ENCODE results near the gene CEP170B.

DNA sequence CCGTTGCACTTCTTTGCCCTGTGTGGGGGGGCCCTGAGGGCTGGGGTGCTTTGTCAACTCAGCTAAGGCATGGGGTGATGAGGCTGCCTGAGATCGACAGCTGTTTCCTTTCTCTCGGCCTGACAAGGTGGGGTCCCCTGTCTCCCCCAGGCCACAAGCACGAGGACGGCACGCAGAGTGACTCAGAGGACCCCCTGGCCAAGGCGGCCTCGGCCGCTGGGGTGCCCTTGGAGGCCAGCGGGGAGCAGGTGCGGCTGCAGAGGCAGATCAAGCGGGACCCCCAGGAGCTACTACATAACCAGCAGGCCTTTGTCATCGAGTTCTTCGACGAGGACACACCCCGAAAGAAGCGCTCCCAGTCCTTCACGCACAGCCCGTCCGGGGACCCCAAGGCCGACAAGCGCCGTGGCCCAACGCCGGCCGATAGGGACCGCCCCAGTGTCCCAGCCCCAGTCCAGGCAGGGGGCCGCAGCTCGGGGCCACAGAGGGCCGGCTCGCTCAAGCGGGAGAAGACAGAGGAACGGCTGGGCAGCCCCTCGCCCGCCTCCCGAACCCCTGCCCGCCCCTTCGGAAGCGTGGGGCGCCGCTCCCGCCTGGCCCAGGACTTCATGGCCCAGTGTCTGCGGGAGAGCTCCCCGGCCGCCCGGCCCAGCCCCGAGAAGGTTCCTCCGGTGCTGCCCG lies 18.8 kb downstream of the CEP170B start:
- TF ChIP-seq, protein P1, sequence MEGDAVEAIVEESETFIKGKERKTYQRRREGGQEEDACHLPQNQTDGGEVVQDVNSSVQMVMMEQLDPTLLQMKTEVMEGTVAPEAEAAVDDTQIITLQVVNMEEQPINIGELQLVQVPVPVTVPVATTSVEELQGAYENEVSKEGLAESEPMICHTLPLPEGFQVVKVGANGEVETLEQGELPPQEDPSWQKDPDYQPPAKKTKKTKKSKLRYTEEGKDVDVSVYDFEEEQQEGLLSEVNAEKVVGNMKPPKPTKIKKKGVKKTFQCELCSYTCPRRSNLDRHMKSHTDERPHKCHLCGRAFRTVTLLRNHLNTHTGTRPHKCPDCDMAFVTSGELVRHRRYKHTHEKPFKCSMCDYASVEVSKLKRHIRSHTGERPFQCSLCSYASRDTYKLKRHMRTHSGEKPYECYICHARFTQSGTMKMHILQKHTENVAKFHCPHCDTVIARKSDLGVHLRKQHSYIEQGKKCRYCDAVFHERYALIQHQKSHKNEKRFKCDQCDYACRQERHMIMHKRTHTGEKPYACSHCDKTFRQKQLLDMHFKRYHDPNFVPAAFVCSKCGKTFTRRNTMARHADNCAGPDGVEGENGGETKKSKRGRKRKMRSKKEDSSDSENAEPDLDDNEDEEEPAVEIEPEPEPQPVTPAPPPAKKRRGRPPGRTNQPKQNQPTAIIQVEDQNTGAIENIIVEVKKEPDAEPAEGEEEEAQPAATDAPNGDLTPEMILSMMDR (IDR thresholded peaks at IDR 0.05): no peak
- no peak for TF ChIP-seq POLR2A (IDR thresholded peaks at IDR 0.05)

All from uterus (tissue), 2 donors.